Dendritic cell treated with granulocyte-macrophage colony-stimulating factor and Interleukin-4, amounts not matched to agents 40 ng/mL and 50 ng/mL, for 4 days (primary cell): ENCODE results near the gene MCCD1.

ENCODE experiments used
- H3K27ac Mint-ChIP-seq: one replicate; pipeline ENCODE4 v1.8.0; 2022; ENCODE audit warnings: mild to moderate bottlenecking, mixed read lengths
- H3K27me3 Mint-ChIP-seq: one replicate; pipeline ENCODE4 v1.8.0; 2022; ENCODE audit warnings: mild to moderate bottlenecking, mixed read lengths
- H3K36me3 Mint-ChIP-seq: one replicate; pipeline ENCODE4 v1.8.0; 2022; ENCODE audit warnings: low read depth, mixed read lengths
- H3K4me1 Mint-ChIP-seq: one replicate; pipeline ENCODE4 v1.8.0; 2022; ENCODE audit warnings: low read depth, mixed read lengths
- H3K4me3 Mint-ChIP-seq: one replicate; pipeline ENCODE4 v1.8.0; 2022; ENCODE audit warnings: mild to moderate bottlenecking, moderate library complexity, mixed read lengths
- H3K9me3 Mint-ChIP-seq: one replicate; pipeline ENCODE4 v1.8.0; 2022; ENCODE audit warnings: mixed read lengths
- intact Hi-C: fragments of 100-400 bp; cut with micrococcal nuclease; formaldehyde crosslinking; loops from one replicate; pipeline ENCODE4 v1.15.0; 2022

Gene MCCD1

DNA sequence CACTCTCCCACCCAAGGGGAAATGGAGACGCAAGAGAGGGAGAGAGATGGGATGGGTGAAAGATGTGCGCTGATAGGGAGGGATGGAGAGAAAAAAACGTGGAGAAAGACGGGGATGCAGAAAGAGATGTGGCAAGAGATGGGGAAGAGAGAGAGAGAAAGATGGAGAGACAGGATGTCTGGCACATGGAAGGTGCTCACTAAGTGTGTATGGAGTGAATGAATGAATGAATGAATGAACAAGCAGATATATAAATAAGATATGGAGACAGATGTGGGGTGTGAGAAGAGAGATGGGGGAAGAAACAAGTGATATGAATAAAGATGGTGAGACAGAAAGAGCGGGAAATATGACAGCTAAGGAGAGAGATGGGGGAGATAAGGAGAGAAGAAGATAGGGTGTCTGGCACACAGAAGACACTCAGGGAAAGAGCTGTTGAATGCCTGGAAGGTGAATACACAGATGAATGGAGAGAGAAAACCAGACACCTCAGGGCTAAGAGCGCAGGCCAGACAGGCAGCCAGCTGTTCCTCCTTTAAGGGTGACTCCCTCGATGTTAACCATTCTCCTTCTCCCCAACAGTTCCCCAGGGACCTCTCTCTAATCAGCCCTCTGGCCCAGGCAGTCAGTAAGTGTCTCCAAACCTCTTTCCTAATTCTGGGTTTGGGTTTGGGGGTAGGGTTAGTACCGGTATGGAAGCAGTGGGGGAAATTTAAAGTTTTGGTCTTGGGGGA lies 47.4 kb downstream of the MCCD1 start:
- H3K9me3 Mint-ChIP-seq, result no peaks in the 10 kb centered on the region
- H3K27ac Mint-ChIP-seq, result peak overlapping the region; percentile 79
- intact Hi-C loops, result no loop called here
- peaks cover 3% of the 10 kb centered on the region for H3K27me3 Mint-ChIP-seq
- H3K4me3 Mint-ChIP-seq, result peak overlapping the region; percentile 82
- peaks cover 80% of the 10 kb centered on the region for H3K4me1 Mint-ChIP-seq
- H3K36me3 Mint-ChIP-seq, result peaks cover 27% of the 10 kb centered on the region

- Mint-ChIP-seq H3K27ac (peak overlapping the region; percentile 79), H3K9me3 (no peaks in the 10 kb centered on the region), H3K4me1 (peaks cover 81% of the 10 kb centered on the region), H3K27me3 (peaks cover 3% of the 10 kb centered on the region), H3K4me3 (peak overlapping the region; percentile 82), H3K36me3 (peaks cover 36% of the 10 kb centered on the region)
- intact Hi-C loops, result no loop called here
These were observed 48.3 kb downstream of the MCCD1 start for GRCh38 chr6:31576897-31577578.

DNA sequence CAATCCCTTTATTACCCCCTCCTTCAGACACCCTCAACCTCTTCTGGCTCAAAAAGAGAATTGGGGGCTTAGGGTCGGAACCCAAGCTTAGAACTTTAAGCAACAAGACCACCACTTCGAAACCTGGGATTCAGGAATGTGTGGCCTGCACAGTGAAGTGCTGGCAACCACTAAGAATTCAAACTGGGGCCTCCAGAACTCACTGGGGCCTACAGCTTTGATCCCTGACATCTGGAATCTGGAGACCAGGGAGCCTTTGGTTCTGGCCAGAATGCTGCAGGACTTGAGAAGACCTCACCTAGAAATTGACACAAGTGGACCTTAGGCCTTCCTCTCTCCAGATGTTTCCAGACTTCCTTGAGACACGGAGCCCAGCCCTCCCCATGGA lies 48.8 kb downstream of the MCCD1 start:
- H3K4me3 Mint-ChIP-seq, result peak overlapping the region; percentile 82
- H3K36me3 Mint-ChIP-seq, result peaks cover 38% of the 10 kb centered on the region
- H3K27ac Mint-ChIP-seq, result no peak overlapping the region
- H3K4me1 Mint-ChIP-seq, result peaks cover 81% of the 10 kb centered on the region
- peaks cover 3% of the 10 kb centered on the region for H3K27me3 Mint-ChIP-seq
- intact Hi-C loops, result no loop called here
- H3K9me3 Mint-ChIP-seq, result no peaks in the 10 kb centered on the region

- H3K27ac Mint-ChIP-seq, result peak overlapping the region; percentile 93
- H3K36me3 Mint-ChIP-seq, result peaks cover 38% of the 10 kb centered on the region
- intact Hi-C loops, result no loop called here
- peaks cover 80% of the 10 kb centered on the region for H3K4me1 Mint-ChIP-seq
- no peak overlapping the region for H3K4me3 Mint-ChIP-seq
- H3K27me3 Mint-ChIP-seq, result peaks cover under 1% of the 10 kb centered on the region
- no peaks in the 10 kb centered on the region for H3K9me3 Mint-ChIP-seq
These were observed 49.7 kb downstream of the MCCD1 start for GRCh38 chr6:31578184-31579118.

DNA sequence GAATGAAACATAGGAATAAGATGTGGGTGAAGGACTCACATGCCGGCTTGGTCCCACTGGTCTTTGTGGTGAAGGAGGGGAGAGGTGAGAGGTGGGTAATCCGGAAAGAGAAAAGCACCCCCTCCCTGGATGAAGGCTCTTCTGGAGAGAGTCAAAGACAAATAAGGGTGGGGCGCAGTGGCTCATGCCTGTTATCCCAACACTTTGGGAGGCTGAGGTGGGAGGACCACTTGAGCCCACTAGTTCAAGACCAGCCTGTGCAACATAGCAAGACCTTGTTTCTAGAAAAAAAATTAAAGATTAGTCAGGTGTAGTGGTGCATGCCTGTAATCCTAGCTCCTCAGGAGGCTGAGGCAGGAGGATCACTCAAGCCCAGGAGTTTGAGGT lies 50.4 kb downstream of the MCCD1 start:
- Mint-ChIP-seq H3K9me3 (no peaks in the 10 kb centered on the region), H3K36me3 (peaks cover 38% of the 10 kb centered on the region), H3K4me1 (peaks cover 74% of the 10 kb centered on the region), H3K4me3 (no peak overlapping the region), H3K27ac (peak overlapping the region; percentile 93), H3K27me3 (no peaks in the 10 kb centered on the region)
- intact Hi-C loops, result no loop called here
